C4-2B (cell line): Measurements from ENCODE around the gene TRIM17.

ENCODE experiments used
- CTCF ChIP-seq: fragments of 450-650 bp; conservative IDR thresholded peaks from 2 replicates; pipeline ENCODE4 v1.5.1; 2017; ENCODE audit warnings: mild to moderate bottlenecking
- ZFX ChIP-seq: fragments of 450-650 bp; IDR thresholded peaks from 2 replicates; pipeline ENCODE4 v1.6.1; 2017

GRCh38 chr1:228404107-228404720 is 12.4 kb downstream of the TRIM17 start:
- TF ChIP-seq CTCF, result no peak
- no peak for TF ChIP-seq ZFX
